HEK293 (cell line): Measurements from ENCODE around the gene ZMYND12.

Experiments used
- CTCF ChIA-PET: fragments of 350-600 bp; formaldehyde crosslinking; extraction: SDS; loops from one replicate; lab custom pipeline; 2021; ENCODE audit warnings: antibody characterized with exemption; lab: Yijun Ruan, JAX
- POLR2A ChIA-PET: fragments of 300-600 bp; formaldehyde crosslinking; extraction: SDS; loops from one replicate; lab custom pipeline; 2020; ENCODE audit warnings: antibody characterized with exemption, inconsistent platforms; lab: Yijun Ruan, JAX
- H3K27ac ChIP-seq: fragments of 200-500 bp; sonication (Bioruptor generic); 2 replicates; pipeline ENCODE4 v1.5.1; 2014; ENCODE audit warnings: low read depth, low read length, control low read depth, inconsistent platforms; ENCODE audit errors: extremely low read depth
- H3K36me3 ChIP-seq, 2 experiments: fragments of 200-500 bp in 1 of 2; sonication (Bioruptor generic) in 1 of 2; 1 replicate in 1 of 2; 2 replicates in 1 of 2; pipeline ENCODE4 v1.5.1; 2014 to 2017; ENCODE audit warnings: inconsistent platforms in 2 of 2, low read length in 2 of 2; ENCODE audit not compliant: control insufficient read depth in 2 of 2, insufficient read depth in 1 of 2
- H3K4me1 ChIP-seq: fragments of 200-500 bp; sonication (Bioruptor generic); 2 replicates; pipeline ENCODE4 v1.5.1; 2014; ENCODE audit warnings: mild to moderate bottlenecking, low read length, inconsistent platforms; ENCODE audit not compliant: control insufficient read depth, insufficient read depth
- H3K4me3 ChIP-seq: 2 replicates; pipeline ENCODE4 v1.5.1; 2011; ENCODE audit warnings: low read depth, mild to moderate bottlenecking, control low read depth, low read length, moderate library complexity
- H3K9me3 ChIP-seq: fragments of 200-500 bp; sonication (Bioruptor generic); 2 replicates; pipeline ENCODE4 v1.5.1; 2014; ENCODE audit warnings: low read depth, low read length, inconsistent platforms; ENCODE audit not compliant: control insufficient read depth, insufficient read depth
- BCL11B ChIP-seq: fragments of 450-650 bp; formaldehyde crosslinking; IDR thresholded peaks from 2 replicates; pipeline ENCODE4 v1.5.1; 2016; ENCODE audit warnings: low read depth, missing biosample characterization, missing genetic modification characterization
- HOXC10 ChIP-seq: sonication (generic); formaldehyde crosslinking; IDR thresholded peaks from 2 replicates; pipeline ENCODE4 v1.8.1; 2023; ENCODE audit warnings: mild to moderate bottlenecking, missing genetic modification reagents
- MEIS1 ChIP-seq: sonication (generic); formaldehyde crosslinking; IDR thresholded peaks from 2 replicates; pipeline ENCODE4 v1.8.1; 2022; ENCODE audit warnings: missing genetic modification reagents, mild to moderate bottlenecking, borderline replicate concordance
- MYNN ChIP-seq: fragments of 450-650 bp; formaldehyde crosslinking; IDR thresholded peaks from 2 replicates; pipeline ENCODE4 v1.5.1; 2016; ENCODE audit warnings: missing biosample characterization, missing genetic modification characterization, borderline replicate concordance
- MZF1 ChIP-seq: fragments of 450-650 bp; formaldehyde crosslinking; IDR thresholded peaks from 2 replicates; pipeline ENCODE4 v1.5.1; 2017; ENCODE audit warnings: missing biosample characterization, missing genetic modification characterization, borderline replicate concordance
- ZEB2 ChIP-seq: fragments of 450-650 bp; formaldehyde crosslinking; IDR thresholded peaks from 2 replicates; pipeline ENCODE4 v1.5.1; 2016; ENCODE audit warnings: missing biosample characterization, missing genetic modification characterization
- ZNF155 ChIP-seq: fragments of 450-650 bp; formaldehyde crosslinking; IDR thresholded peaks from 2 replicates; pipeline ENCODE4 v1.5.1; 2016; ENCODE audit warnings: missing biosample characterization, missing genetic modification characterization
- ZNF302 ChIP-seq: fragments of 450-650 bp; formaldehyde crosslinking; IDR thresholded peaks from 2 replicates; pipeline ENCODE4 v1.5.1; 2016; ENCODE audit warnings: missing biosample characterization, missing genetic modification characterization, low read depth
- ZNF324 ChIP-seq: fragments of 450-650 bp; formaldehyde crosslinking; IDR thresholded peaks from 2 replicates; pipeline ENCODE4 v1.5.1; 2016; ENCODE audit warnings: missing biosample characterization, missing genetic modification characterization
- ZNF48 ChIP-seq: fragments of 450-650 bp; formaldehyde crosslinking; IDR thresholded peaks from 2 replicates; pipeline ENCODE4 v1.5.1; 2016; ENCODE audit warnings: missing biosample characterization, missing genetic modification characterization
- ZNF514 ChIP-seq: fragments of 450-650 bp; formaldehyde crosslinking; IDR thresholded peaks from 2 replicates; pipeline ENCODE4 v1.5.1; 2016; ENCODE audit warnings: missing biosample characterization, missing genetic modification characterization
- ZNF549 ChIP-seq: fragments of 450-650 bp; IDR thresholded peaks from 2 replicates; pipeline ENCODE4 v1.5.1; 2018; ENCODE audit warnings: missing biosample characterization, missing genetic modification characterization, mild to moderate bottlenecking, inconsistent platforms, moderate library complexity
- ZNF555 ChIP-seq: fragments of 450-650 bp; formaldehyde crosslinking; conservative IDR thresholded peaks from 2 replicates; pipeline ENCODE4 v1.5.1; 2017; ENCODE audit warnings: missing biosample characterization, mild to moderate bottlenecking, missing genetic modification characterization, inconsistent platforms
- ZNF558 ChIP-seq: fragments of 450-650 bp; formaldehyde crosslinking; IDR thresholded peaks from 2 replicates; pipeline ENCODE4 v1.5.1; 2016; ENCODE audit warnings: missing biosample characterization, missing genetic modification characterization
- ZNF677 ChIP-seq: fragments of 450-650 bp; IDR thresholded peaks from 2 replicates; pipeline ENCODE4 v1.5.0; 2018; ENCODE audit warnings: missing biosample characterization, mild to moderate bottlenecking, missing genetic modification characterization, moderate library complexity
- ZNF777 ChIP-seq: fragments of 450-650 bp; formaldehyde crosslinking; IDR thresholded peaks from 2 replicates; pipeline ENCODE4 v1.5.1; 2017; ENCODE audit warnings: missing biosample characterization, missing genetic modification characterization, borderline replicate concordance
- ZNF830 ChIP-seq: fragments of 450-650 bp; IDR thresholded peaks from 2 replicates; pipeline ENCODE4 v1.5.0; 2018; ENCODE audit warnings: missing biosample characterization, missing genetic modification characterization, low read depth, mild to moderate bottlenecking, moderate library complexity
- ZNF843 ChIP-seq: fragments of 450-650 bp; formaldehyde crosslinking; IDR thresholded peaks from 2 replicates; pipeline ENCODE4 v1.5.1; 2016; ENCODE audit warnings: missing biosample characterization, missing genetic modification characterization
- TF ChIP-seq, protein P1 (sequence below): fragments of 450-650 bp; formaldehyde crosslinking; IDR thresholded peaks from 2 replicates; pipeline ENCODE4 v1.5.1; 2016; ENCODE audit warnings: missing biosample characterization, missing genetic modification characterization, borderline replicate concordance
- TF ChIP-seq, protein P2 (sequence below): fragments of 450-650 bp; formaldehyde crosslinking; IDR thresholded peaks from 2 replicates; pipeline ENCODE4 v1.5.1; 2016; ENCODE audit warnings: missing biosample characterization, missing genetic modification characterization
- TF ChIP-seq, protein P3 (sequence below): fragments of 450-650 bp; formaldehyde crosslinking; IDR thresholded peaks from 2 replicates; pipeline ENCODE4 v1.5.1; 2016; ENCODE audit warnings: missing biosample characterization, missing genetic modification characterization
- TF ChIP-seq, protein P4 (sequence below): fragments of 450-650 bp; formaldehyde crosslinking; IDR thresholded peaks from 2 replicates; pipeline ENCODE4 v1.5.1; 2017; ENCODE audit warnings: missing biosample characterization, missing genetic modification characterization
- TF ChIP-seq, protein P5 (sequence below): fragments of 450-650 bp; formaldehyde crosslinking; IDR thresholded peaks from 2 replicates; pipeline ENCODE4 v1.5.1; 2016; ENCODE audit warnings: missing biosample characterization, missing genetic modification characterization
- TF ChIP-seq, protein P6 (sequence below): fragments of 450-650 bp; formaldehyde crosslinking; conservative IDR thresholded peaks from 2 replicates; pipeline ENCODE4 v1.5.1; 2016; ENCODE audit warnings: low read depth, missing biosample characterization, missing genetic modification characterization

Gene ZMYND12

DNA sequence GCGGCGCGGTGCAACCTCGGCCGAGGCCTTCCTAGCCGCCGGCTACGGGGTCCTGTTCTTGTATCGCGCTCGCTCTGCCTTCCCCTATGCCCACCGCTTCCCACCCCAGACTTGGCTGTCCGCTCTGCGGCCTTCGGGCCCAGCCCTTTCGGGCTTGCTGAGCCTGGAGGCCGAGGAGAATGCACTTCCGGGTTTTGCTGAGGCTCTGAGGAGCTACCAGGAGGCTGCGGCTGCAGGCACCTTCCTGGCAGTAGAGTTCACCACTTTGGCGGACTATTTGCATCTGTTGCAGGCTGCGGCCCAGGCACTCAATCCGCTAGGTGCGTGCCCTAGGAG is 900 bp upstream of the ZMYND12 start (continued):
- TF ChIP-seq, protein P1, sequence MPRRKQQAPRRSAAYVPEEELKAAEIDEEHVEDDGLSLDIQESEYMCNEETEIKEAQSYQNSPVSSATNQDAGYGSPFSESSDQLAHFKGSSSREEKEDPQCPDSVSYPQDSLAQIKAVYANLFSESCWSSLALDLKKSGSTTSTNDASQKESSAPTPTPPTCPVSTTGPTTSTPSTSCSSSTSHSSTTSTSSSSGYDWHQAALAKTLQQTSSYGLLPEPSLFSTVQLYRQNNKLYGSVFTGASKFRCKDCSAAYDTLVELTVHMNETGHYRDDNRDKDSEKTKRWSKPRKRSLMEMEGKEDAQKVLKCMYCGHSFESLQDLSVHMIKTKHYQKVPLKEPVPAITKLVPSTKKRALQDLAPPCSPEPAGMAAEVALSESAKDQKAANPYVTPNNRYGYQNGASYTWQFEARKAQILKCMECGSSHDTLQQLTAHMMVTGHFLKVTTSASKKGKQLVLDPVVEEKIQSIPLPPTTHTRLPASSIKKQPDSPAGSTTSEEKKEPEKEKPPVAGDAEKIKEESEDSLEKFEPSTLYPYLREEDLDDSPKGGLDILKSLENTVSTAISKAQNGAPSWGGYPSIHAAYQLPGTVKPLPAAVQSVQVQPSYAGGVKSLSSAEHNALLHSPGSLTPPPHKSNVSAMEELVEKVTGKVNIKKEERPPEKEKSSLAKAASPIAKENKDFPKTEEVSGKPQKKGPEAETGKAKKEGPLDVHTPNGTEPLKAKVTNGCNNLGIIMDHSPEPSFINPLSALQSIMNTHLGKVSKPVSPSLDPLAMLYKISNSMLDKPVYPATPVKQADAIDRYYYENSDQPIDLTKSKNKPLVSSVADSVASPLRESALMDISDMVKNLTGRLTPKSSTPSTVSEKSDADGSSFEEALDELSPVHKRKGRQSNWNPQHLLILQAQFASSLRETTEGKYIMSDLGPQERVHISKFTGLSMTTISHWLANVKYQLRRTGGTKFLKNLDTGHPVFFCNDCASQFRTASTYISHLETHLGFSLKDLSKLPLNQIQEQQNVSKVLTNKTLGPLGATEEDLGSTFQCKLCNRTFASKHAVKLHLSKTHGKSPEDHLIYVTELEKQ: no peak
- TF ChIP-seq ZNF302 (tag by site-specific recombination): no peak
- TF ChIP-seq ZNF830 (tag by site-specific recombination): no peak
- TF ChIP-seq, protein P2, sequence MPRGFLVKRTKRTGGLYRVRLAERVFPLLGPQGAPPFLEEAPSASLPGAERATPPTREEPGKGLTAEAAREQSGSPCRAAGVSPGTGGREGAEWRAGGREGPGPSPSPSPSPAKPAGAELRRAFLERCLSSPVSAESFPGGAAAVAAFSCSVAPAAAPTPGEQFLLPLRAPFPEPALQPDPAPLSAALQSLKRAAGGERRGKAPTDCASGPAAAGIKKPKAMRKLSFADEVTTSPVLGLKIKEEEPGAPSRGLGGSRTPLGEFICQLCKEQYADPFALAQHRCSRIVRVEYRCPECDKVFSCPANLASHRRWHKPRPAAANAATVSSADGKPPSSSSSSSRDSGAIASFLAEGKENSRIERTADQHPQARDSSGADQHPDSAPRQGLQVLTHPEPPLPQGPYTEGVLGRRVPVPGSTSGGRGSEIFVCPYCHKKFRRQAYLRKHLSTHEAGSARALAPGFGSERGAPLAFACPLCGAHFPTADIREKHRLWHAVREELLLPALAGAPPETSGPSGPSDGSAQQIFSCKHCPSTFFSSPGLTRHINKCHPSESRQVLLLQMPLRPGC (tag by site-specific recombination): no peak
- TF ChIP-seq, protein P3, sequence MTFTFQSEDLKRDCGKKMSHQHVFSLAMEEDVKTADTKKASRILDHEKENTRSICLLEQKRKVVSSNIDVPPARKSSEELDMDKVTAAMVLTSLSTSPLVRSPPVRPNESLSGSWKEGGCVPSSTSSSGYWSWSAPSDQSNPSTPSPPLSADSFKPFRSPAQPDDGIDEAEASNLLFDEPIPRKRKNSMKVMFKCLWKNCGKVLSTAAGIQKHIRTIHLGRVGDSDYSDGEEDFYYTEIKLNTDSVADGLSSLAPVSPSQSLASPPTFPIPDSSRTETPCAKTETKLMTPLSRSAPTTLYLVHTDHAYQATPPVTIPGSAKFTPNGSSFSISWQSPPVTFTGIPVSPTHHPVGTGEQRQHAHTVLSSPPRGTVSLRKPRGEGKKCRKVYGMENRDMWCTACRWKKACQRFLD (tag by site-specific recombination): no peak
- TF ChIP-seq ZNF48 (tag by site-specific recombination): no peak
- no peak for TF ChIP-seq ZNF843 (tag by site-specific recombination)
- no peak for TF ChIP-seq ZNF549
- TF ChIP-seq ZEB2: no peak
- no peak for TF ChIP-seq ZNF324 (tag by site-specific recombination)
- TF ChIP-seq MZF1 (tag by site-specific recombination): no peak
- TF ChIP-seq BCL11B (tag by site-specific recombination): no peak
- TF ChIP-seq ZNF514: no peak
- TF ChIP-seq HOXC10 (CRISPR knock-in tag): no peak
- no peak for TF ChIP-seq MYNN (tag by site-specific recombination)
- TF ChIP-seq ZNF555 (tag by site-specific recombination): no peak

DNA sequence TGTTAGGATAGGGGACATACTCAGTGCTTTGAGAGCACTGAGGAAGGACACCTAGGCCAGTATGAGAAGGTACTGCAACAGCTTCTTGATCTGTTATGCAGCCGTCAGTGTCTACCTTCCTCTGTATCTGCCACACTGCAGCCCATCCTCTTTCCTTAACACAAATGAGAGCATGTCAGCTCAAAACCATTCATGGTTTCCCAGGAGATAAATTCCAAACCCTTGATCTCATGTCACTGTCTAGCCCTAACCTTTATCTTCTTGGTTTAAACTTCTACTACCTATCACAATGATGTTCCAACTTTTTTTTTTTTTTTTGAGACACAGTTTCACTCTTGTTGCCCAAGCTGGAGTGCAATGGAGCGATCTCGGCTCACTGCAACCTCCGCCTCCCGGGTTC is 1.4 kb downstream of the ZMYND12 start:
- Histone ChIP-seq H3K9me3 (no peaks in the 10 kb centered on the region), H3K4me1 (0 out of 2 replicates have a peak, but pooled peaks cover 3% of the 10 kb centered on the region), H3K36me3 (peaks cover 11 to 17% of the 10 kb centered on the region in 2 experiments), H3K27ac (no peak overlapping the region), H3K4me3 (no peak overlapping the region)
- CTCF ChIA-PET: interaction anchor here (0.6 kb wide), 1 partner anchor 122 kb away, joined by 3 read pairs; no protein-coding TSS in a partner anchor
- POLR2A ChIA-PET: no interaction called here
- TF ChIP-seq, protein P4, sequence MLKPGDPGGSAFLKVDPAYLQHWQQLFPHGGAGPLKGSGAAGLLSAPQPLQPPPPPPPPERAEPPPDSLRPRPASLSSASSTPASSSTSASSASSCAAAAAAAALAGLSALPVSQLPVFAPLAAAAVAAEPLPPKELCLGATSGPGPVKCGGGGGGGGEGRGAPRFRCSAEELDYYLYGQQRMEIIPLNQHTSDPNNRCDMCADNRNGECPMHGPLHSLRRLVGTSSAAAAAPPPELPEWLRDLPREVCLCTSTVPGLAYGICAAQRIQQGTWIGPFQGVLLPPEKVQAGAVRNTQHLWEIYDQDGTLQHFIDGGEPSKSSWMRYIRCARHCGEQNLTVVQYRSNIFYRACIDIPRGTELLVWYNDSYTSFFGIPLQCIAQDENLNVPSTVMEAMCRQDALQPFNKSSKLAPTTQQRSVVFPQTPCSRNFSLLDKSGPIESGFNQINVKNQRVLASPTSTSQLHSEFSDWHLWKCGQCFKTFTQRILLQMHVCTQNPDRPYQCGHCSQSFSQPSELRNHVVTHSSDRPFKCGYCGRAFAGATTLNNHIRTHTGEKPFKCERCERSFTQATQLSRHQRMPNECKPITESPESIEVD: no peak
- TF ChIP-seq ZNF558 (tag by site-specific recombination): no peak
- TF ChIP-seq, protein P5, sequence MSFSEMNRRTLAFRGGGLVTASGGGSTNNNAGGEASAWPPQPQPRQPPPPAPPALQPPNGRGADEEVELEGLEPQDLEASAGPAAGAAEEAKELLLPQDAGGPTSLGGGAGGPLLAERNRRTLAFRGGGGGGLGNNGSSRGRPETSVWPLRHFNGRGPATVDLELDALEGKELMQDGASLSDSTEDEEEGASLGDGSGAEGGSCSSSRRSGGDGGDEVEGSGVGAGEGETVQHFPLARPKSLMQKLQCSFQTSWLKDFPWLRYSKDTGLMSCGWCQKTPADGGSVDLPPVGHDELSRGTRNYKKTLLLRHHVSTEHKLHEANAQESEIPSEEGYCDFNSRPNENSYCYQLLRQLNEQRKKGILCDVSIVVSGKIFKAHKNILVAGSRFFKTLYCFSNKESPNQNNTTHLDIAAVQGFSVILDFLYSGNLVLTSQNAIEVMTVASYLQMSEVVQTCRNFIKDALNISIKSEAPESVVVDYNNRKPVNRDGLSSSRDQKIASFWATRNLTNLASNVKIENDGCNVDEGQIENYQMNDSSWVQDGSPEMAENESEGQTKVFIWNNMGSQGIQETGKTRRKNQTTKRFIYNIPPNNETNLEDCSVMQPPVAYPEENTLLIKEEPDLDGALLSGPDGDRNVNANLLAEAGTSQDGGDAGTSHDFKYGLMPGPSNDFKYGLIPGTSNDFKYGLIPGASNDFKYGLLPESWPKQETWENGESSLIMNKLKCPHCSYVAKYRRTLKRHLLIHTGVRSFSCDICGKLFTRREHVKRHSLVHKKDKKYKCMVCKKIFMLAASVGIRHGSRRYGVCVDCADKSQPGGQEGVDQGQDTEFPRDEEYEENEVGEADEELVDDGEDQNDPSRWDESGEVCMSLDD: no peak
- TF ChIP-seq, protein P6, sequence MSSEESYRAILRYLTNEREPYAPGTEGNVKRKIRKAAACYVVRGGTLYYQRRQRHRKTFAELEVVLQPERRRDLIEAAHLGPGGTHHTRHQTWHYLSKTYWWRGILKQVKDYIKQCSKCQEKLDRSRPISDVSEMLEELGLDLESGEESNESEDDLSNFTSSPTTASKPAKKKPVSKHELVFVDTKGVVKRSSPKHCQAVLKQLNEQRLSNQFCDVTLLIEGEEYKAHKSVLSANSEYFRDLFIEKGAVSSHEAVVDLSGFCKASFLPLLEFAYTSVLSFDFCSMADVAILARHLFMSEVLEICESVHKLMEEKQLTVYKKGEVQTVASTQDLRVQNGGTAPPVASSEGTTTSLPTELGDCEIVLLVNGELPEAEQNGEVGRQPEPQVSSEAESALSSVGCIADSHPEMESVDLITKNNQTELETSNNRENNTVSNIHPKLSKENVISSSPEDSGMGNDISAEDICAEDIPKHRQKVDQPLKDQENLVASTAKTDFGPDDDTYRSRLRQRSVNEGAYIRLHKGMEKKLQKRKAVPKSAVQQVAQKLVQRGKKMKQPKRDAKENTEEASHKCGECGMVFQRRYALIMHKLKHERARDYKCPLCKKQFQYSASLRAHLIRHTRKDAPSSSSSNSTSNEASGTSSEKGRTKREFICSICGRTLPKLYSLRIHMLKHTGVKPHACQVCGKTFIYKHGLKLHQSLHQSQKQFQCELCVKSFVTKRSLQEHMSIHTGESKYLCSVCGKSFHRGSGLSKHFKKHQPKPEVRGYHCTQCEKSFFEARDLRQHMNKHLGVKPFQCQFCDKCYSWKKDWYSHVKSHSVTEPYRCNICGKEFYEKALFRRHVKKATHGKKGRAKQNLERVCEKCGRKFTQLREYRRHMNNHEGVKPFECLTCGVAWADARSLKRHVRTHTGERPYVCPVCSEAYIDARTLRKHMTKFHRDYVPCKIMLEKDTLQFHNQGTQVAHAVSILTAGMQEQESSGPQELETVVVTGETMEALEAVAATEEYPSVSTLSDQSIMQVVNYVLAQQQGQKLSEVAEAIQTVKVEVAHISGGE (tag by site-specific recombination): no peak
- no peak for TF ChIP-seq MEIS1 (CRISPR knock-in tag)
- no peak for TF ChIP-seq ZNF777 (tag by site-specific recombination)
- no peak for TF ChIP-seq ZNF155
- TF ChIP-seq ZNF677 (tag by site-specific recombination): no peak
